ENCODE measurements around the gene PIK3R4. TPM values are rescaled to one million over a fixed set of nuclear protein-coding genes. Genes with fewer than 3 reads are reported as not detected.

The PIK3R4 gene
- total RNA-seq, 4 donors from 2014 or later, result 8.2 to 33.0 (median 29.3) TPM

DNA sequence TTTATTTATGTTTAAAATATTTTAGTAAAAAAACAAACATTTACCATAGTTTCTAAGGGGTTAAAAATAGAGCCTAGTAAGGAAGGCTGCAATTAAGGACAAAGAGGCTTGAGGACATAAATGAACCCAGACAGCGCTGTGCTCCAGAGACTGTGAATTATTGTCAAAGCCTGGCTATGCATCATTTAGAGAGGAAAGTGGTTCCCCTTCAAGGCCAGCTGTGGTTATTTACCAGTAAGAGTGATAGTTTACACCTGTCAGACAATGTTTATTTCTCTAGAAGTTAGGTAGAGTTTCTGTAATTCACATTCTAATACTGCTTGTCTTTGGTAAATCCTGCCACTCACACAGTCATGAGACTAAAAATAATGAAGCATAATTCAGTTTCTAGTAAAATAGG is 32.4 kb upstream of the PIK3R4 start:
- H3K4me1 ChIP-seq, result peaks cover 0 to 10% (median 0%) of the 10 kb centered on the region in 4 donors
- in situ Hi-C loops (cut with MboI; ENCODE audit: low pct_ligation_motif_present in 1 of 4, low pct_unique_long_range_greater_than_20kb in 1 of 4, low sequenced_read_pairs in 3 of 4) (no loop called here), intact Hi-C loops (cut with DNase I; ENCODE audit: low total_unique reads) (no loop called here)
- WGBS, 2 donors (ENCODE audit: low coverage in 1 of 2), result 18 to 37% methylated on average over 1 of the region's 1 CpG
- DNase-seq, result no peak
- no peak overlapping the region for H3K4me3 ChIP-seq
- no peaks in the 10 kb centered on the region for H3K9me3 ChIP-seq
- no peak overlapping the region for H3K27ac ChIP-seq
- H3K27me3 ChIP-seq, result no peaks in the 10 kb centered on the region
- TF ChIP-seq POLR2A (IDR thresholded peaks at IDR 0.05) (no peak), EP300 (IDR thresholded peaks at IDR 0.05; ENCODE audit: low read depth) (no peak), POLR2AphosphoS5 (IDR thresholded peaks at IDR 0.05) (no peak)
- TF ChIP-seq, protein P1, sequence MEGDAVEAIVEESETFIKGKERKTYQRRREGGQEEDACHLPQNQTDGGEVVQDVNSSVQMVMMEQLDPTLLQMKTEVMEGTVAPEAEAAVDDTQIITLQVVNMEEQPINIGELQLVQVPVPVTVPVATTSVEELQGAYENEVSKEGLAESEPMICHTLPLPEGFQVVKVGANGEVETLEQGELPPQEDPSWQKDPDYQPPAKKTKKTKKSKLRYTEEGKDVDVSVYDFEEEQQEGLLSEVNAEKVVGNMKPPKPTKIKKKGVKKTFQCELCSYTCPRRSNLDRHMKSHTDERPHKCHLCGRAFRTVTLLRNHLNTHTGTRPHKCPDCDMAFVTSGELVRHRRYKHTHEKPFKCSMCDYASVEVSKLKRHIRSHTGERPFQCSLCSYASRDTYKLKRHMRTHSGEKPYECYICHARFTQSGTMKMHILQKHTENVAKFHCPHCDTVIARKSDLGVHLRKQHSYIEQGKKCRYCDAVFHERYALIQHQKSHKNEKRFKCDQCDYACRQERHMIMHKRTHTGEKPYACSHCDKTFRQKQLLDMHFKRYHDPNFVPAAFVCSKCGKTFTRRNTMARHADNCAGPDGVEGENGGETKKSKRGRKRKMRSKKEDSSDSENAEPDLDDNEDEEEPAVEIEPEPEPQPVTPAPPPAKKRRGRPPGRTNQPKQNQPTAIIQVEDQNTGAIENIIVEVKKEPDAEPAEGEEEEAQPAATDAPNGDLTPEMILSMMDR (IDR thresholded peaks at IDR 0.05), result no peak
- no peaks in the 10 kb centered on the region for H3K36me3 ChIP-seq

DNA sequence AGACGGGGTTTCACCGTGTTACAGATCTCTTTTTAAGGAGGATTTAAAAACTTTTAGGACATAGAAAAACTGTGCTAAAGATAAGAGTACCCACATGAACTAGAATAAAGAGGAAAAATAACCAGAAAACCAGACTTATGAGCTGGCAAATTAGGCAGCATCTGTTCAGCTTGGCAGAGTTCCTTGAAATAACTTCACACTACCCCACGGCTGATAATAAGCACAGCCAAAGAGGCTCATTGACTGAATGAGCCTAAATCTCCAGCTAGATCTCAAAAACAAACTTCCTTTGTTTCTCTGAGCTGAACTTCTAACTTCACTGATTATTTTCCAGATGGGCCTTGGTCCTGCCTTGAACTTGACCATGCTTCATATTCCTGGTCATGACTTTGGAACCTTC is 26.7 kb upstream of the PIK3R4 start:
- no peak for TF ChIP-seq POLR2A (IDR thresholded peaks at IDR 0.05)
- TF ChIP-seq, protein P1 (IDR thresholded peaks at IDR 0.05), result no peak
- no peak for TF ChIP-seq EP300 (IDR thresholded peaks at IDR 0.05; ENCODE audit: low read depth)
- no peak for TF ChIP-seq POLR2AphosphoS5 (IDR thresholded peaks at IDR 0.05)
- WGBS, 2 donors (ENCODE audit: low coverage in 1 of 2), result 80 to 90% methylated on average over 3 of the region's 3 CpGs
- in situ Hi-C loops (cut with MboI; ENCODE audit: low pct_ligation_motif_present in 1 of 4, low pct_unique_long_range_greater_than_20kb in 1 of 4, low sequenced_read_pairs in 3 of 4) (loop anchor here in 2 of 4 donors (25.0 kb wide), 2 partner anchors 239 to 614 kb away; partner anchors contain the start of gene NUDT16 (in 1 of the 2)), intact Hi-C loops (cut with DNase I; ENCODE audit: low total_unique reads) (no loop called here)
- no peak overlapping the region for H3K27ac ChIP-seq
- no peaks in the 10 kb centered on the region for H3K4me1 ChIP-seq
- no peaks in the 10 kb centered on the region for H3K9me3 ChIP-seq
- no peak overlapping the region for H3K4me3 ChIP-seq
- H3K36me3 ChIP-seq, result no peaks in the 10 kb centered on the region
- H3K27me3 ChIP-seq, result no peaks in the 10 kb centered on the region
- DNase-seq, result no peak

DNA sequence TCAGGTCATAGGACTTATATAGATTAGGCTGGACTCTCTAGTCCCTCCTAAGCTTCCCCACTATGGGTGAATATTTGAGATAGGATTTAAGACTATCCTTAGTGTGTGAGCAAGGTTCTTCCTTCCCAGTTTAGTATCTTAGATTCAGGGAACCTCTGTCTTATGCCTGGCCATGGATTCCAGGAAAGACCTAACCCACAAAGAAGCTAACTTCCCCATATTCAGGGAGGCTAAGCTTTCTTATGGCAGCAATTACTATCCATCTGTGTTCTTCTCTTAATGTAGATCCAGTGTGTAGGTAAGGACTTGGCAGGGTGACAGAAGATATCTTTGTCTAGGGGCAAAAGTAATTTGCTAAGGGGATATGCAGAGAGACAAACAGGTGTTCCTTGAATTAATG is 25.5 kb upstream of the PIK3R4 start:
- H3K27me3 ChIP-seq, result no peaks in the 10 kb centered on the region
- no peak for TF ChIP-seq POLR2A (IDR thresholded peaks at IDR 0.05)
- TF ChIP-seq EP300 (IDR thresholded peaks at IDR 0.05; ENCODE audit: low read depth), result no peak
- TF ChIP-seq, protein P1 (IDR thresholded peaks at IDR 0.05), result no peak
- TF ChIP-seq POLR2AphosphoS5 (IDR thresholded peaks at IDR 0.05), result no peak
- no peaks in the 10 kb centered on the region for H3K36me3 ChIP-seq
- H3K4me1 ChIP-seq, result no peaks in the 10 kb centered on the region
- in situ Hi-C loops (cut with MboI; ENCODE audit: low pct_ligation_motif_present in 1 of 4, low pct_unique_long_range_greater_than_20kb in 1 of 4, low sequenced_read_pairs in 3 of 4) (loop anchor here in 2 of 4 donors (25.0 kb wide), 2 partner anchors 240 to 615 kb away; partner anchors contain the start of gene NUDT16 (in 1 of the 2)), intact Hi-C loops (cut with DNase I; ENCODE audit: low total_unique reads) (no loop called here)
- H3K27ac ChIP-seq, result no peak overlapping the region
- DNase-seq, result no peak
- H3K4me3 ChIP-seq, result no peak overlapping the region
- no peaks in the 10 kb centered on the region for H3K9me3 ChIP-seq

DNA sequence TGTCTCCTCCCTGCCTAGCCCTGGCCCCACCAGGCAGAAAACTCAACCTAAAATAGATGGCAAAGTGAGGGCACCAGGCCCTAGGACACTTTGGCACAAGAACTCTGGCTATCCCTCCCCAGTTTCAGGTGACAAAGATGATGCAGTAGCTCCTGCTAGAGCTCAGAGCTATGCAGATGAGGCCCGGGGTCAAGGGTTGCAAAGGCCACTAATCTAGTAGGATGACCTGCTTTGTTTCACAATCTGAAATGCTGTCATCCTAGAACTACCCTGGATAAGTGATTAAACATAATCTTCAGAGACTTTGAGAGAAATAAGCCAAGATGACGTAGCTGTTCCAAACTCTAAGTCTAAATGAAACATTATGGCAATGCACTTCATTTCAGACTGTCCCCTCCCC is 24.0 kb upstream of the PIK3R4 start:
- 75 to 85% methylated on average over 1 to 2 of the region's 2 CpGs for WGBS, 2 donors (ENCODE audit: low coverage in 1 of 2)
- TF ChIP-seq EP300 (IDR thresholded peaks at IDR 0.05; ENCODE audit: low read depth) (no peak), POLR2A (IDR thresholded peaks at IDR 0.05) (no peak), POLR2AphosphoS5 (IDR thresholded peaks at IDR 0.05) (no peak)
- TF ChIP-seq, protein P1 (IDR thresholded peaks at IDR 0.05), result no peak
- intact Hi-C loops (cut with DNase I; ENCODE audit: low total_unique reads) (no loop called here), in situ Hi-C loops (cut with MboI; ENCODE audit: low pct_ligation_motif_present in 1 of 4, low pct_unique_long_range_greater_than_20kb in 1 of 4, low sequenced_read_pairs in 3 of 4) (loop anchor here in 2 of 4 donors (25.0 kb wide), 2 partner anchors 242 to 617 kb away; partner anchors contain the start of gene NUDT16 (in 1 of the 2))
- no peaks in the 10 kb centered on the region for H3K27me3 ChIP-seq
- H3K4me1 ChIP-seq, result no peaks in the 10 kb centered on the region
- H3K4me3 ChIP-seq, result no peak overlapping the region
- no peaks in the 10 kb centered on the region for H3K36me3 ChIP-seq
- no peak overlapping the region for H3K27ac ChIP-seq
- no peaks in the 10 kb centered on the region for H3K9me3 ChIP-seq
- no peak for DNase-seq
